Fibroblast of gingiva (primary cell): ENCODE results near the gene MPND.
"Not testable (repeated sequence)": the region's sequence is repeated elsewhere in the genome, so short reads cannot be mapped to it uniquely, and the experiment has no call there.

Experiments used
- DNase-seq: peaks from one replicate; pipeline ENCODE4 v3.0.0-alpha.2; 2011; ENCODE audit warnings: low read depth

MPND gene

GRCh38 chr19:4347521-4347920 is 4.2 kb downstream of the MPND start:
- no peak for DNase-seq

- not testable (repeated sequence) for DNase-seq
Observed at GRCh38 chr19:4349225-4349624, 5.9 kb downstream of the MPND start.

GRCh38 chr19:4350111-4350510 is 6.7 kb downstream of the MPND start:
- no peak for DNase-seq

- DNase-seq = no peak
Observed at GRCh38 chr19:4350726-4351125, 7.4 kb downstream of the MPND start.

GRCh38 chr19:4352701-4353121 is 9.3 kb downstream of the MPND start:
- DNase-seq = peak; percentile 60

GRCh38 chr19:4354282-4354681 is 10.9 kb downstream of the MPND start:
- no peak for DNase-seq

GRCh38 chr19:4354897-4355296 is 11.5 kb downstream of the MPND start:
- DNase-seq = no peak

- no peak for DNase-seq
Observed at GRCh38 chr19:4357095-4357797, 13.9 kb downstream of the MPND start.

- no peak for DNase-seq
Observed at GRCh38 chr19:4357921-4358326, 14.6 kb downstream of the MPND start.

- DNase-seq = no peak
Observed at GRCh38 chr19:4358709-4359626, 15.6 kb downstream of the MPND start.

- no peak for DNase-seq
Observed at GRCh38 chr19:4359627-4360000, 16.3 kb downstream of the MPND start.

GRCh38 chr19:4360081-4360569 is 16.8 kb downstream of the MPND start:
- DNase-seq = no peak

GRCh38 chr19:4360641-4361151 is 17.3 kb downstream of the MPND start:
- DNase-seq = no peak

- DNase-seq = no peak
Observed at GRCh38 chr19:4361152-4362046, 18.0 kb downstream of the MPND start.

- DNase-seq = no peak
Observed at GRCh38 chr19:4362101-4362828, 18.9 kb downstream of the MPND start.

GRCh38 chr19:4362831-4363545 is 19.6 kb downstream of the MPND start:
- DNase-seq = no peak

GRCh38 chr19:4363571-4364304 is 20.4 kb downstream of the MPND start:
- no peak for DNase-seq

GRCh38 chr19:4365341-4365740 is 22.0 kb downstream of the MPND start:
- no peak for DNase-seq

GRCh38 chr19:4365791-4366665 is 22.7 kb downstream of the MPND start:
- DNase-seq = no peak
